WTC11 (cell line): Measurements from ENCODE around the gene SLC4A8. TPM values are rescaled to one million over a fixed set of nuclear protein-coding genes. Genes with fewer than 3 reads are reported as not detected.

Source experiments
- ATAC-seq: fragments of 200-7000 bp; cut with Tn5 transposase; 2 replicates; pipeline ENCODE4 v1.10.0; 2021; ENCODE audit warnings: mild to moderate bottlenecking, moderate library complexity
- CTCF ChIA-PET: fragments of 300-600 bp; sonication (Branson Sonifier 250); formaldehyde crosslinking; loops from one replicate; lab custom pipeline; 2021; ENCODE audit warnings: antibody characterized with exemption; lab: Charles Lee
- POLR2A ChIA-PET: fragments of 350-600 bp; sonication (Branson Sonifier 250); formaldehyde crosslinking; loops from one replicate; lab custom pipeline; 2021; ENCODE audit warnings: antibody characterized with exemption; lab: Charles Lee
- DNase-seq: peaks from one replicate; pipeline ENCODE4 v3.0.0; 2021; ENCODE audit warnings: low spot score
- H3K27ac Mint-ChIP-seq: 2 replicates; pipeline ENCODE4 v1.8.0; 2021; ENCODE audit warnings: mixed read lengths
- H3K27me3 Mint-ChIP-seq: 2 replicates; pipeline ENCODE4 v1.8.0; 2021; ENCODE audit warnings: low read depth, mild to moderate bottlenecking, moderate library complexity, mixed read lengths
- H3K36me3 Mint-ChIP-seq: 2 replicates; pipeline ENCODE4 v1.8.0; 2021; ENCODE audit warnings: mixed read lengths
- H3K4me1 Mint-ChIP-seq: 2 replicates; pipeline ENCODE4 v1.8.0; 2022; ENCODE audit warnings: mixed read lengths
- H3K4me3 Mint-ChIP-seq: 2 replicates; pipeline ENCODE4 v1.8.0; 2021; ENCODE audit warnings: mild to moderate bottlenecking, moderate library complexity, mixed read lengths
- H3K9me3 Mint-ChIP-seq: 2 replicates; pipeline ENCODE4 v1.8.0; 2021; ENCODE audit warnings: mixed read lengths
- ATF2 ChIP-seq: sonication (generic); formaldehyde crosslinking; IDR thresholded peaks from 2 replicates; pipeline ENCODE4 v1.8.1; 2022; ENCODE audit warnings: low read depth, missing genetic modification reagents, borderline replicate concordance
- ATF3 ChIP-seq: sonication (generic); formaldehyde crosslinking; conservative IDR thresholded peaks from 2 replicates; pipeline ENCODE4 v1.8.1; 2022; ENCODE audit warnings: mild to moderate bottlenecking, missing genetic modification reagents
- CBFB ChIP-seq: sonication (generic); formaldehyde crosslinking; IDR thresholded peaks from 2 replicates; pipeline ENCODE4 v1.8.1; 2022; ENCODE audit warnings: mild to moderate bottlenecking, low read depth, missing genetic modification reagents
- CREM ChIP-seq: sonication (generic); formaldehyde crosslinking; IDR thresholded peaks from 2 replicates; pipeline ENCODE4 v1.8.1; 2022; ENCODE audit warnings: mild to moderate bottlenecking, missing genetic modification reagents, moderate library complexity
- CTCF ChIP-seq: fragments of 200-600 bp; IDR thresholded peaks from 2 replicates; pipeline ENCODE4 v1.8.0; 2022; ENCODE audit warnings: antibody characterized with exemption
- ELF4 ChIP-seq: sonication (generic); formaldehyde crosslinking; IDR thresholded peaks from 2 replicates; pipeline ENCODE4 v1.8.1; 2022; ENCODE audit warnings: low read depth, mild to moderate bottlenecking, moderate library complexity, missing genetic modification reagents
- EMX1 ChIP-seq: fragments of 250-450 bp; sonication (Bioruptor Pico); IDR thresholded peaks from 2 replicates; pipeline ENCODE4 v1.8.0; 2021; ENCODE audit warnings: mild to moderate bottlenecking
- ETV6 ChIP-seq: sonication (generic); formaldehyde crosslinking; IDR thresholded peaks from 2 replicates; pipeline ENCODE4 v1.8.1; 2022; ENCODE audit warnings: mild to moderate bottlenecking, missing genetic modification reagents
- FOXJ3 ChIP-seq: sonication (generic); formaldehyde crosslinking; IDR thresholded peaks from 2 replicates; pipeline ENCODE4 v1.9.0; 2021; ENCODE audit warnings: missing genetic modification reagents, mild to moderate bottlenecking, borderline replicate concordance
- FOXP1 ChIP-seq: sonication (generic); formaldehyde crosslinking; IDR thresholded peaks from 2 replicates; pipeline ENCODE4 v1.8.0; 2022; ENCODE audit warnings: missing genetic modification reagents, mild to moderate bottlenecking, moderate library complexity, borderline replicate concordance
- FOXP4 ChIP-seq: sonication (generic); formaldehyde crosslinking; IDR thresholded peaks from 2 replicates; pipeline ENCODE4 v1.8.0; 2022; ENCODE audit warnings: mild to moderate bottlenecking, missing genetic modification reagents
- GABPB1 ChIP-seq: sonication (generic); formaldehyde crosslinking; IDR thresholded peaks from 2 replicates; pipeline ENCODE4 v1.8.1; 2023; ENCODE audit warnings: mild to moderate bottlenecking, missing genetic modification reagents
- KAT7 ChIP-seq: sonication (generic); formaldehyde crosslinking; IDR thresholded peaks from 2 replicates; pipeline ENCODE4 v1.8.1; 2023; ENCODE audit warnings: missing genetic modification reagents, mild to moderate bottlenecking, borderline replicate concordance
- NFATC4 ChIP-seq: fragments of 250-450 bp; sonication (Bioruptor Pico); IDR thresholded peaks from 2 replicates; pipeline ENCODE4 v1.9.0; 2021; ENCODE audit warnings: mild to moderate bottlenecking
- NFYB ChIP-seq: sonication (generic); formaldehyde crosslinking; conservative IDR thresholded peaks from 2 replicates; pipeline ENCODE4 v1.8.0; 2022; ENCODE audit warnings: low read depth, missing genetic modification reagents
- NR1H2 ChIP-seq: sonication (generic); formaldehyde crosslinking; IDR thresholded peaks from 2 replicates; pipeline ENCODE4 v1.9.0; 2021; ENCODE audit warnings: mild to moderate bottlenecking, moderate library complexity, missing genetic modification reagents
- OVOL2 ChIP-seq: fragments of 250-450 bp; sonication (Bioruptor Pico); IDR thresholded peaks from 2 replicates; pipeline ENCODE4 v1.9.0; 2021; ENCODE audit warnings: mild to moderate bottlenecking, borderline replicate concordance
- PRDM15 ChIP-seq: sonication (generic); formaldehyde crosslinking; IDR thresholded peaks from 2 replicates; pipeline ENCODE4 v1.8.0; 2022; ENCODE audit warnings: missing genetic modification reagents
- RELA ChIP-seq: sonication (generic); formaldehyde crosslinking; IDR thresholded peaks from 2 replicates; pipeline ENCODE4 v1.8.1; 2022; ENCODE audit warnings: missing genetic modification reagents, mild to moderate bottlenecking, borderline replicate concordance
- RORB ChIP-seq: fragments of 250-450 bp; sonication (Bioruptor Pico); IDR thresholded peaks from 2 replicates; pipeline ENCODE4 v1.9.0; 2021; ENCODE audit warnings: mild to moderate bottlenecking
- SMAD3 ChIP-seq: sonication (generic); formaldehyde crosslinking; IDR thresholded peaks from 2 replicates; pipeline ENCODE4 v1.8.0; 2022; ENCODE audit warnings: missing genetic modification reagents, mild to moderate bottlenecking, borderline replicate concordance
- SP1 ChIP-seq: sonication (generic); formaldehyde crosslinking; conservative IDR thresholded peaks from 2 replicates; pipeline ENCODE4 v1.8.1; 2022; ENCODE audit warnings: missing genetic modification reagents
- TP53 ChIP-seq: sonication (generic); formaldehyde crosslinking; IDR thresholded peaks from 2 replicates; pipeline ENCODE4 v1.8.1; 2023; ENCODE audit warnings: mild to moderate bottlenecking, missing genetic modification reagents
- ZNF138 ChIP-seq: sonication (generic); formaldehyde crosslinking; conservative IDR thresholded peaks from 2 replicates; pipeline ENCODE4 v1.8.1; 2022; ENCODE audit warnings: mild to moderate bottlenecking, moderate library complexity, missing genetic modification reagents
- ZNF232 ChIP-seq: sonication (generic); formaldehyde crosslinking; IDR thresholded peaks from 2 replicates; pipeline ENCODE4 v1.8.0; 2022; ENCODE audit warnings: mild to moderate bottlenecking, missing genetic modification reagents
- total RNA-seq: library from RNA; stranded (reverse); gene quantifications from 3 replicates; pipeline ENCODE4 v1.2.3, GENCODE V29; 2021

SLC4A8 gene
- total RNA-seq, 1 experiment from 2014 or later, result 16.9 TPM

- Mint-ChIP-seq H3K36me3 (no peaks in the 10 kb centered on the region), H3K4me3 (no peak overlapping the region), H3K9me3 (no peaks in the 10 kb centered on the region), H3K27me3 (no peaks in the 10 kb centered on the region; the same call in 1 of the 2 replicates), H3K27ac (no peak overlapping the region), H3K4me1 (peaks cover 10% of the 10 kb centered on the region)
- ChIA-PET CTCF (interaction anchor here (1.4 to 3.6 kb wide), 3 partner anchors 103 to 109 kb away, joined by 5 to 14 read pairs (median 9); partner anchors contain the start of gene SLC4A8), POLR2A (no interaction called here)
- DNase-seq, result no peak
- TF ChIP-seq TP53 (CRISPR knock-in tag) (no peak), GABPB1 (CRISPR knock-in tag) (no peak), SMAD3 (CRISPR knock-in tag) (no peak), ETV6 (CRISPR knock-in tag) (no peak), NFATC4 (CRISPR knock-in tag) (no peak), ELF4 (no peak)
- no peak for ATAC-seq
Measured at GRCh38 chr12:51527966-51528365, 103.3 kb downstream of the SLC4A8 start.

GRCh38 chr12:51528852-51529650 lies 104.4 kb downstream of the SLC4A8 start:
- H3K36me3 Mint-ChIP-seq, result no peaks in the 10 kb centered on the region
- ChIA-PET POLR2A (no interaction called here), CTCF (interaction anchor here (1.3 to 3.6 kb wide), 4 partner anchors 11 to 110 kb away, joined by 5 to 14 read pairs (median 8); partner anchors contain the start of gene SLC4A8)
- no peak for TF ChIP-seq FOXP1 (CRISPR knock-in tag)
- no peak for TF ChIP-seq NR1H2
- no peak for TF ChIP-seq NFYB
- TF ChIP-seq SP1 (CRISPR knock-in tag), result no peak
- no peak for TF ChIP-seq ELF4
- TF ChIP-seq CBFB (CRISPR knock-in tag), result no peak
- no peak for TF ChIP-seq FOXP4 (CRISPR knock-in tag)
- TF ChIP-seq CTCF, result no peak
- TF ChIP-seq EMX1, result no peak
- no peak for ATAC-seq
- no peaks in the 10 kb centered on the region; the same call in 1 of the 2 replicates for H3K27me3 Mint-ChIP-seq
- H3K4me1 Mint-ChIP-seq, result peaks cover 16% of the 10 kb centered on the region
- no peaks in the 10 kb centered on the region for H3K9me3 Mint-ChIP-seq
- no peak for DNase-seq
- H3K4me3 Mint-ChIP-seq, result no peak overlapping the region
- H3K27ac Mint-ChIP-seq, result no peak overlapping the region

- no peak overlapping the region for H3K27ac Mint-ChIP-seq
- no peak for TF ChIP-seq ATF2 (CRISPR knock-in tag)
- no peak for TF ChIP-seq PRDM15 (CRISPR knock-in tag)
- no peak for TF ChIP-seq RELA (CRISPR knock-in tag)
- TF ChIP-seq ZNF232 (CRISPR knock-in tag), result no peak
- no peak for TF ChIP-seq ATF3
- TF ChIP-seq KAT7 (CRISPR knock-in tag), result no peak
- no peak for TF ChIP-seq OVOL2 (CRISPR knock-in tag)
- TF ChIP-seq FOXJ3 (CRISPR knock-in tag), result no peak
- no peak for TF ChIP-seq ZNF138 (CRISPR knock-in tag)
- TF ChIP-seq CREM, result no peak
- TF ChIP-seq RORB (CRISPR knock-in tag), result no peak
Measured at GRCh38 chr12:51529651-51529970, 105.0 kb downstream of the SLC4A8 start.

More at GRCh38 chr12:51529651-51529970, 105.0 kb downstream of the SLC4A8 start:
- H3K36me3 Mint-ChIP-seq, result no peaks in the 10 kb centered on the region
- H3K9me3 Mint-ChIP-seq, result no peaks in the 10 kb centered on the region
- peaks cover 20% of the 10 kb centered on the region for H3K4me1 Mint-ChIP-seq
- POLR2A ChIA-PET, result no interaction called here
- no peak for DNase-seq
- CTCF ChIA-PET, result interaction anchor here (1.3 to 3.6 kb wide), 2 partner anchors 12 to 108 kb away, joined by 6 to 14 read pairs; no protein-coding TSS in a partner anchor
- no peaks in the 10 kb centered on the region for H3K27me3 Mint-ChIP-seq
- no peak overlapping the region for H3K4me3 Mint-ChIP-seq
- no peak for ATAC-seq
